Measurements from ENCODE around the gene COG6.

- no peak for TF ChIP-seq CTCF (IDR thresholded peaks at IDR 0.05)
- TF ChIP-seq POLR2A (IDR thresholded peaks at IDR 0.05), result no peak
These were observed 110.5 kb downstream of the COG6 start for GRCh38 chr13:39765801-39766463.

All from testis (tissue), 2 donors.